GM12872 (cell line): ENCODE results near the gene FMN1.

ENCODE experiments used
- TF ChIP-seq, protein P1 (sequence below): IDR thresholded peaks from 3 replicates; pipeline ENCODE4 v1.5.1; 2011; ENCODE audit warnings: low read depth, mild to moderate bottlenecking, low read length, moderate library complexity; ENCODE audit not compliant: insufficient read depth

FMN1 gene

DNA sequence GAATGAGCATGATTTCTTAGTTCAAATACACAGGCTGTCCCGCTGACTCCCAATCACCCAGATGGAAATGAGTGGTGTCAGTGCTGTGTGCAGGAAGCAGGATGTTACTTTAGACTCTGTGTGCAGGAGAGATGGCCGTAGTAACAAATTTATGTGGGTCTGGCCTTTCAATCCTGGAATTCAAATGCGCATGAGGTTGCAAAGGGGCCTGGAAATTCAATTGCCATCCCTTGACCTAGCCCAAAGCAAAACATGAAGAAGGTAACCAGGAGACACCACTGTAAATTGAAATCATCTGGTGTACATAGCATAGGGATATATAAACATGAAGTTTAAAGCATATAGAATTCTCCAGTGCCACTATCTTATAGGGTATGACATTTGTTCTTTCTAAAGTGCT is 443.5 kb downstream of the FMN1 start:
- TF ChIP-seq, protein P1, sequence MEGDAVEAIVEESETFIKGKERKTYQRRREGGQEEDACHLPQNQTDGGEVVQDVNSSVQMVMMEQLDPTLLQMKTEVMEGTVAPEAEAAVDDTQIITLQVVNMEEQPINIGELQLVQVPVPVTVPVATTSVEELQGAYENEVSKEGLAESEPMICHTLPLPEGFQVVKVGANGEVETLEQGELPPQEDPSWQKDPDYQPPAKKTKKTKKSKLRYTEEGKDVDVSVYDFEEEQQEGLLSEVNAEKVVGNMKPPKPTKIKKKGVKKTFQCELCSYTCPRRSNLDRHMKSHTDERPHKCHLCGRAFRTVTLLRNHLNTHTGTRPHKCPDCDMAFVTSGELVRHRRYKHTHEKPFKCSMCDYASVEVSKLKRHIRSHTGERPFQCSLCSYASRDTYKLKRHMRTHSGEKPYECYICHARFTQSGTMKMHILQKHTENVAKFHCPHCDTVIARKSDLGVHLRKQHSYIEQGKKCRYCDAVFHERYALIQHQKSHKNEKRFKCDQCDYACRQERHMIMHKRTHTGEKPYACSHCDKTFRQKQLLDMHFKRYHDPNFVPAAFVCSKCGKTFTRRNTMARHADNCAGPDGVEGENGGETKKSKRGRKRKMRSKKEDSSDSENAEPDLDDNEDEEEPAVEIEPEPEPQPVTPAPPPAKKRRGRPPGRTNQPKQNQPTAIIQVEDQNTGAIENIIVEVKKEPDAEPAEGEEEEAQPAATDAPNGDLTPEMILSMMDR, result no peak

DNA sequence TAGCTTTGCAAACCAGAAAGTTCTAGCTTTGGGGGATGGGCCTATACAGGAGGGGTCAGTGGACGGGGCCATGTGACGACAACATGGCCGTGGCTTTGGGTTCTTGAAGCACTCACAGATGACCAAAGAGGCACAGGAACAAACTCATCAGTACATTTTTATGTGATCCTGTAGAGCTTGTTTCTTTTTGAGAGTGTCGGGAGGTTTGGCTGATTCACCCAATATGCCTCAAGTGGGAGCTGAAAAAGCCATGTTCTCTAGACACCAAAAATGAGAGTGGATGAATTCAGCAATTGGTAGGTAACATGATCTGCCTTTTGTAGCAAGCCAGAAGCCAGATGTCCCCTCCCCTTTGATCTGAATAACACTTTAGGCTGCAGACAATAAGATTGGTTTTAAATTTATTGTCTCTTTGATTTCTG is 446.6 kb downstream of the FMN1 start:
- TF ChIP-seq, protein P1, result no peak

DNA sequence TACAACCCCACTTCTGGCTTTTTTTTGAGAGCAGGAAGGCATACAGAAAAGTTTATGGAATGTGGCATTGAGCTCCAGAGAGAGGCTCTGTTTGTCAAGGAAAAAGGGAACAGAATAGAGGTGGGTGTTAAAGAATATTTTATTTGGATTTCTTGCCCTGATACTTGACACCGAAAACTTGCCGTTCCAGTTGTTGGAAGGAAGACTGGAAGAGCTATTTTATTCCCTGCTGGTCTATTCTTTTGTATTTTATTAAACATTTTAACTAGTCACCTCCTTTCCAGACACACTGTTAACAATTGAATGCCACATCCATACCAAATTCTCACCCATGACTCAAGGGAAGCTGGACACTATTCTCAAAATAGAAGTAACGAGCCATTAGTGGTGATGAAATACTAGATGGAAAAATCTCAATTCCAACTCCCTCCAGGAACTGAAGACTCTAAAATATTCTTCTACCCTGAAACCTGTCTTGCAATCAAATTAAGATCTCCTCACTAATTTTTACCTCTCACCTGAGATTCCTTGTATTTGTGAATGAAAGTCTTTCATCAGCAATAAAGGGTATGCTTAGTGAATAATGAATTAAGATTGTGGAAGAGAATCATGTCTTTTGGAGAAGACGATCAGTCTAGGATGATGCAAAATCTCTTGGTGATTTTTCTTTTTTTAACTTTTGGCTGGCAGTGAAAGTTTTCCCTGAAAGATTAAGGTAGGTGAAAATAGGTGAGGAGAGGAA is 448.2 kb downstream of the FMN1 start:
- TF ChIP-seq, protein P1, result no peak

DNA sequence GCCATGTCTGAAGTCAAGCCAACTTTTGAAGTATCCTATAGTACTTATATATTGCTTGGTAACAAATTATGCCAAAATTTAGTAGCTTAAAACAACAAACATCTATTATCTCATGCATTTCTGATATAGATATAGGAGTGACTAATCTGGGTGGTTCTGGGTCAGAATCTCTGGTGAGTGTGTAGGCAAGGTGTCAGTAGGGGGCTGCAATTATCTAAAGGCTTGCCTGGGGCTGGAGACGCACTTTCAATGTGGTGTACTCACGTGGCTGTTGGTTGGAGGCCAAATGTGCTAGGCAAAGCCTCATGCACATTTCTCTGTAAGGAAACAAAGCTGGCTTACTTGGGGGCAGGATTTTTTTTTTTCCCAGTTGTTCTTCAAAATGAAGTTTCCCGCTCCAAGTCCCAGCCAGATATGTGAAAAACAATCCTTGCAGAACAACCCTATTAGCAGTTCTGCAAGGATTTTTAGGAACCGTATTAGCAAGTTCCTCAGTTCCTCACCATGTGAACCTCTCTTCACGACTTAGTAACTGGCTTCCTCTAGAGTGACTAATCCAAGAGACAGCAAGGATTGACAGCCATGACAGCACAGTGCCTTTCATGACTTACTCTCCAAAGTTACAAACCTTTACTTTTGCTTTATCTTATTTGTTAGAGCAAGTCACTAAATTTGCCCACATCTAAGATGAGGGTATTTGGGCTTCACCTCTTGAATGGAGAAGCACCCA is 450.9 kb downstream of the FMN1 start:
- TF ChIP-seq, protein P1, result no peak

DNA sequence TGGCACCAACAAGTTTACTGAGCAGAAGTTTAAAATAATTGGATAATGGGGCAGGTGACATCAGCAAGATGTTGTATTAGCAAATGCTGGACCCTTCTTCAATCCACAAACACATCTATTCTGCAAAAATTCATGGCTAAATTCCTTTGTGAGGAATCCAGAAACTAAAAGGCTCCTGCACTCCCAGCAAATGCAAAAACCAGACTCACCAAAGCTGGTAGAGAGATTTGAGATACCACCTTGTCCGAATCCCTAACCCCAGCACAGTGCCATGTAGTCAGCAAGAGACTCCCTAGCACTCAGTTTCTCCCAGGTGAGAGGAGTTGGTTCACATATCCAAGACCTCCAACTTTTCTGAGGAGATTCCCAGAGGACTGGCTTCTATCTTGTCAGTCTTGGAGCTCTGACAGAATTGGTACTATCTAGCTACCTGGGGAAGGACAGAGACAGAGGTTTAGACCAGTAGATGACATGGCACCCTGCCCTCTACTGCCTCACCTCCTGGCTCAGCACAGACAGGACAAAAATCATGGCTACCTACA is 454.9 kb downstream of the FMN1 start:
- TF ChIP-seq, protein P1, result no peak

DNA sequence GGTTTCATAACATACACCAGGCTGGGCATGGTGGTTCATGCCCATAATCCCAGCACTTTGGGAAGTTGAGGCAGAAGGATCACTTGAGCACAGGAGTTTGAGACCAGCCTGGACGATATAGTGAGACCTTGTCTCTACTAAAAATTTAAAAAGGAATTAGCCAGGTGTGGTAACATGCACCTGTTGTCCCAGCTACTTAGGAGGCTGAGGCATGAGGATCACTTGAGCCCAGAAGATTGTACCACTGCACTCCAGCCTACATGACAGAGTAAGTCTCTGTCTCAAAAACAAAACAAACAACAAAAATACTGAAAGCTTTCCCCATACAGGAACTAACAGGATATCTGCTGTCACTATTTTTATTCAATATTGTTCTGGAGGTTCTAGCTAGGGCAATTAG is 455.8 kb downstream of the FMN1 start:
- TF ChIP-seq, protein P1, result no peak

DNA sequence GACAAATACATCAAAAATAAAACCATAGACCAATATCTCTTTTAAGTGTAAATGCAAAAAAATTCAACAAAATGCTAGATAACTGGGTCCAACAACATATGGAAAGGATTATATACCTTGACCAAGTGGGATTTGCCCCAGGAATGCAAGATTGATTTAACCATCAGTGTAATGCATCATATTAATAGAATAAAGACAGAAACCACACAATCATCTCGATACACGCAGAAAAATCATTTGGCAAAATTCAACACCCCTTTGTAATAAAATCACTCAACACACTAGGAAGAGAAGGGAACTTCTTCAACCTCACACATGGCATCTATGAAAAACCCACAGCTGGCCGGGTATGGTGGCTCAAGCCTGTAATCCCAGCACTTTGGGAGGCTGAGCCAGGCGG is 457.2 kb downstream of the FMN1 start:
- TF ChIP-seq, protein P1, result no peak
